ENCODE measurements around the gene GLIS1.

Gene GLIS1

GRCh38 chr1:53477651-53478501 is 261.1 kb downstream of the GLIS1 start:
- in situ Hi-C loops (cut with MboI; ENCODE audit: low sequenced_read_pairs): no loop called here

GRCh38 chr1:53476579-53476978 is 262.4 kb downstream of the GLIS1 start:
- in situ Hi-C loops (cut with MboI; ENCODE audit: low sequenced_read_pairs): no loop called here

GRCh38 chr1:53475664-53476063 is 263.3 kb downstream of the GLIS1 start:
- in situ Hi-C loops (cut with MboI; ENCODE audit: low sequenced_read_pairs): no loop called here

GRCh38 chr1:53473463-53473862 is 265.5 kb downstream of the GLIS1 start:
- in situ Hi-C loops (cut with MboI; ENCODE audit: low sequenced_read_pairs): no loop called here

GRCh38 chr1:53471000-53471399 is 268.0 kb downstream of the GLIS1 start:
- in situ Hi-C loops (cut with MboI; ENCODE audit: low sequenced_read_pairs): no loop called here

GRCh38 chr1:53470584-53470983 is 268.4 kb downstream of the GLIS1 start:
- in situ Hi-C loops (cut with MboI; ENCODE audit: low sequenced_read_pairs): no loop called here

- in situ Hi-C loops (cut with MboI; ENCODE audit: low sequenced_read_pairs): no loop called here
These were observed 268.8 kb downstream of the GLIS1 start for GRCh38 chr1:53470155-53470554.

GRCh38 chr1:53469373-53469772 is 269.6 kb downstream of the GLIS1 start:
- in situ Hi-C loops (cut with MboI; ENCODE audit: low sequenced_read_pairs): no loop called here

- in situ Hi-C loops (cut with MboI; ENCODE audit: low sequenced_read_pairs): no loop called here
These were observed 270.6 kb downstream of the GLIS1 start for GRCh38 chr1:53468374-53468773.

GRCh38 chr1:53467391-53467790 is 271.6 kb downstream of the GLIS1 start:
- in situ Hi-C loops (cut with MboI; ENCODE audit: low sequenced_read_pairs): no loop called here

GRCh38 chr1:53465023-53465957 is 273.7 kb downstream of the GLIS1 start:
- in situ Hi-C loops (cut with MboI; ENCODE audit: low sequenced_read_pairs): no loop called here

- in situ Hi-C loops (cut with MboI; ENCODE audit: low sequenced_read_pairs): no loop called here
These were observed 274.7 kb downstream of the GLIS1 start for GRCh38 chr1:53463961-53464899.

- in situ Hi-C loops (cut with MboI; ENCODE audit: low sequenced_read_pairs): no loop called here
These were observed 276.0 kb downstream of the GLIS1 start for GRCh38 chr1:53462769-53463501.

- in situ Hi-C loops (cut with MboI; ENCODE audit: low sequenced_read_pairs): no loop called here
These were observed 276.8 kb downstream of the GLIS1 start for GRCh38 chr1:53462193-53462592.

GRCh38 chr1:53461323-53462044 is 277.5 kb downstream of the GLIS1 start:
- in situ Hi-C loops (cut with MboI; ENCODE audit: low sequenced_read_pairs): no loop called here

- in situ Hi-C loops (cut with MboI; ENCODE audit: low sequenced_read_pairs): no loop called here
These were observed 278.2 kb downstream of the GLIS1 start for GRCh38 chr1:53460666-53461322.

GRCh38 chr1:53460211-53460634 is 278.7 kb downstream of the GLIS1 start:
- in situ Hi-C loops (cut with MboI; ENCODE audit: low sequenced_read_pairs): no loop called here

- in situ Hi-C loops (cut with MboI; ENCODE audit: low sequenced_read_pairs): no loop called here
These were observed 279.4 kb downstream of the GLIS1 start, which contains the start of gene DMRTB1 for GRCh38 chr1:53459321-53460175. Gene DMRTB1, plus strand, starts transcription at chr1:53459399. Its CDS starts 55 bp downstream, at chr1:53459454.
